NCI-H524 treated with DMSO at 0.1 percent for 48 hours (cell line): ENCODE data around the gene WDR48.
"Not testable (repeated sequence)": the region's sequence is repeated elsewhere in the genome, so short reads cannot be mapped to it uniquely, and the experiment has no call there.

Experiments used
- DNase-seq: peaks from one replicate; lab custom pipeline; 2025; lab: John Stamatoyannopoulos, UW

The WDR48 gene

GRCh38 chr3:39051649-39052561 is at the start of gene WDR48, which contains the start of gene SCN11A:
TSS of gene WDR48 (plus strand) at chr3:39052016. CDS start at chr3:39052026, 10 bp downstream.
TSS of gene SCN11A (minus strand) at chr3:39051944. CDS start at chr3:38950362, 101,582 bp downstream.
- peak; percentile 30 for DNase-seq

DNA sequence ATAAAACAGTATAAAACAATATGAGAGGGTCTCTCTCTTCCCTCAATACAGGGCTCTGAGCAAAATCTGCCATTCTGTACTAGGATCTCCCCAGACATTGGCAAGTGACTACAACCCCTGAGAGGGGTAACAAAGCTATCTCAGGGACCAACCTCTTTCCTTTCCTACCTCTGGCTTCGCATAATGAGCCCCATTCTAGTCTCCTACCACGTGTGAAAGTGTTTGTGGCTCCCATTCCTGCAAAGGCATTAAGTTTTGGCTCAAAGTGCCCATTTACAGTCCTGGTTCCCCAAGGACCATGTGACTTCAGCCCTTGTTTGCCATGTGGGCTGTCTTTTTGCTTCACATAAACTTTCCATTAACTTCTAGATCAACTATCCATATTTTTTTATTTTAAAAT is 46.5 kb upstream of the WDR48 start:
- DNase-seq, result no peak

- DNase-seq, result no peak
Measured at GRCh38 chr3:39011191-39011736, 40.6 kb upstream of the WDR48 start.

- DNase-seq, result no peak
Measured at GRCh38 chr3:39013289-39013688, 38.5 kb upstream of the WDR48 start.

- DNase-seq, result no peak
Measured at GRCh38 chr3:39013921-39014509, 37.8 kb upstream of the WDR48 start.

- DNase-seq, result no peak
Measured at GRCh38 chr3:39015418-39015817, 36.4 kb upstream of the WDR48 start.

- DNase-seq, result no peak
Measured at GRCh38 chr3:39019299-39019698, 32.5 kb upstream of the WDR48 start.

DNA sequence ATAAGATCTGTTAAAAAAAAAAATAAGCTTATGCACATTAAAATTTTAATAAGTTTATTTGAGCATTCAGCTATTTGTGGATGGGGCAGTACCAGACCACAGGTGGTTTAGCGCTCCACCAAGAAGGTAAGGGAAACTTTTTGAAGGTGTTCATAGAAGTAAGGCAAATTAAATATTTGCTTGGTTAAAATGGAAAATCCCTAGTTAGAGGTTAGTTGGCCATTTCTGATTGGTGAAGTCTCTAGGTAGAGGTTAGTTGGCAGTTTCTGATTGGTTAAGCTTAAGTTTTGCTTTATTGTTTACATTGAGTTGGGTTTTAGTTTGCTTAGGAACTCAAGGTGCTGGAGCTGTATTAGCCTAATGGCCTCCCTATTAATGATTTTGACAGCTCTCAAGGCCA is 30.8 kb upstream of the WDR48 start:
- no peak for DNase-seq

- DNase-seq, result no peak
Measured at GRCh38 chr3:39021465-39022285, 30.1 kb upstream of the WDR48 start.

- DNase-seq, result no peak
Measured at GRCh38 chr3:39022286-39022630, 29.6 kb upstream of the WDR48 start.

DNA sequence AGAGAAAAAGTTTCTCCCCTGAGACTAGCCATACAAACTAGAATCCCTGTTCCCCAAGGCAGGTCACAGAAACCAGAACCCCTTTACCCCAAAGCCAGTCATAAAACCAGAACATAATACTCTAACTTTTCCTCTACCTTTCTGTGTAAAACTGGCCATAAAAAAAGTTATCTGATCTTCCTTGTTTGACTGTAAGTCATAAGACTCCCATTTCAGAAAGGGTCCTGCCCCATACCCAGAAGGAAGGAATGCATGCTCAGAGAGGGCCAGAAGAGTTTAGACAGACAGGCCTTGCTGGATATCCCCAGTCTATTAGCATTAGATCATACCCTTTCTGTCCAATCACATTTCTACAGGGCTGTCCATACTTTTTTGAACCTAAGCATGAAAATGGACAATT is 27.3 kb upstream of the WDR48 start:
- DNase-seq, result no peak

DNA sequence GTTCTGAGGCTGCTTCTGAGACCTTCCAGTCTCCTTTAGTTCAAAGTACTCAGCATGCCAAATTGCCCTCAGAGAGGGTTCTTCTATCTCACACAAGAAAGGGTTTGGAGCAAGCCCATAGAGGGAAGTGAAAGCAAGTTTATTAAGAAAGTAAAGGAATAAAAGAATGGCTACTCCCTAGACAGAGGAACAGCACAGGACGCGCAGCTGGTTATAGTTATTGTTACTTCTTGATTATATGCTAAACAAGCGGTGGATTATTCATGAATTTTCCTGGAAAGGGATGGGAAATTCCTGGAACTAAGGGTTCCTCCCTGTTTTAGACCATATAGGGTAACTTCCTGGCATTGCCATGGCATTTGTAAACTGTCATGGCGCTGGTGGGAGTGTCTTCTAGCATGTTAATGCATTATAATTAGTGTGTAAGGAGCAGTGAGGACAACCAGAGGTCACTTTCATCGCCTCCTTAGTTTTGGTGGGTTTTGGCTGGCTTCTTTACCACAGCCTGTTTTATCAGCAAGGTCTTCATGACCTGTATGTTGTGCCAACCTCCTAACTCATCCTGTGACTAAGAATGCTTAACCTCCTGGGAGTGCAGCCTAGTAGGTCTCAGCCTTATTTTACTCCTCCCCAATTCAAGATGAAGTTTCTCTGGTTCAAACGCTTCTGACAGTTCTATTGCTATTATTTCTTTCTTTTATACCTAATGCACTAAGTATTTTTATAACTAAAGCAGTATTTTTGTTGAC is 26.4 kb upstream of the WDR48 start:
- DNase-seq, result no peak

DNA sequence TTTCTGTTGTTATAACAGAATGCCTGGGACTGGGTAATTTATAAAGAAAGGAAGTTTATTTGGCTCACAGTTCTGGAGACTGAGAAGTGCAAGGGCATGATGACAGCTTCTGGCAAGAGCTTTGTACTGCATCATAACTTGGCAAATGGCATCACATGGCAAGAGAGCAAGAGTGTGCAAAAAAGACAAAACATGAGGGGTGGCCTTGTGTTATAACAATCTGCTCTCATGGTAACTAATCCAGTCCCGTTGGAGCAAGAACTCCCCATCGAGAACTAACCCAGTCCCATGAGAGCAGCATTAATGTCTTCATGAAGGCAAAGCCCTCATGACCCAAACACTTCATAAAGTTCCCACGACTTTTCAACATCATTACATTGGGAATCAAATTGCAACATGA is 23.3 kb upstream of the WDR48 start:
- no peak for DNase-seq

DNA sequence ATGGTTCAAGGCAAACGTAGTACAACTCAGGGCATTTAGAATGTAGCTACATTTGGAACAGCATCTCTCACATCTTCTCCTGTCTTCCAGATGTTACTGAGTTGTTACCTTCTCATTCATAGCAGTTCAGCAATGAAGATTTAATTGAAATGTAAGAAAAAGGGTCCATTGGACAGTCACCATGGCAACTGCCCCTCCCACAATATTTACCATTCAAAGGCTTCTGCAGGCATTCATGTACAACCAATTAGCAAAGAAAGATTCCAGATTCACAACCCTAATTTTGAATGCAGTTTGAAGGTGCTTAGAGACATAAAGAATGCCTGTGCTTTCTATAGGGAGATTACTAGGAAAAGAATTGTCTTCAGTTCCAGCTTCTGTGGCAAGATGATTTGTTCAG is 22.3 kb upstream of the WDR48 start:
- no peak for DNase-seq

DNA sequence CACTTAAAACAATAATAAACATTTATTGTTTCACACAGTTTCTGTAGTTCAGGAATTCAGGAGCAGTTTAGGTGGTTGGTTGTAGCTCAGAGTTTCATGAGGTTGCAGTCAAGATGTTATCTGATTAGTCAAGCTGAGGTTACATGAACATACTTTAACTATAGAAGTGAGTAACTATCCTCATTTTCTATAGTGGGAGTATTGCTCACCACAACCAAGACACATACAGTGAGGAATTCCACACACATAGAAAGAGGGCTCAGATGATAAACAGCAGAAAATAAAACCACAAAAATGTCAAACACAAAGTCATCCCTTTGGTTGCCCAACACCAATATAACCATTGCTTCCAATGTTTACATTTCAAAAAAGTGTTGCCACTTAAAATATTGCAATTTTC is 13.7 kb upstream of the WDR48 start:
- no peak for DNase-seq

GRCh38 chr3:39050029-39050428 is 1.8 kb upstream of the WDR48 start:
- no peak for DNase-seq

DNA sequence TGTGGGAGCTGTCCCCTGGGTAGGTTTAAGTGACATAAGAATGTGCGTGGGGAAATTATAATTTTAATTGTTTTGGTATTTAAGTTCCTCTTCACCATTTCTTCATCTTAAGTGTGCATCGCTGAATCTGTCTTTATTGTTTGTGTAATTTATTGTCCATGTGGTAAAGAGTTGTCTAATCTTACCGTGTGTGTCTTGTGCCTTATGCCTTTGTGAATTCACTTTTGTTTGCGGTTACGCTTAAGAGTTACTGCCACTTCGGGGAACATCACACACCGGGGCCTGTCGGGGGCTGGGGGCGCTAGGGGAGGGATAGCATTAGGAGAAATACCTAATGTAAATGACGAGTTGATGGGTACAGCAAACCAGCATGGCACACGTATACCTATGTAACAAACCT is 767 bp downstream of the WDR48 start:
- no peak for DNase-seq

- DNase-seq, result no peak
Measured at GRCh38 chr3:39053696-39054095, 1.9 kb downstream of the WDR48 start.

GRCh38 chr3:39056151-39056550 is 4.3 kb downstream of the WDR48 start:
- no peak for DNase-seq

DNA sequence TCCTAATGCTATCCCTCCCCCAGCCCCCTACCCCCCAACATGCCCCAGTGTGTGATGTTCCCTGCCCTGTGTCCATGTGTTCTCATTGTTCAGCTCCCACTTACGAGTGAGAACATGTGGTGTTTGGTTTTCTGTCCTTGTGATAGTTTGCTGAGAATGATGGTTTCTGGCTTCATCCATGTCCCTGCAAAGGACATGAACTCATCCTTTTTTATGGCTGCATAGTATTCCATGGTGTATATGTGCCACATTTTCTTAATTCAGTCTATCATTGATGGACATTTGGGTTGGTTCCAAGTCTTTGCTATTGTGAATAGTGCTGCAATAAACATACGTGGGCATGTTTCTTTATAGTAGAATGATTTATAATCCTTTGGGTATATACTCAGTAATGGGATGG is 9.4 kb downstream of the WDR48 start:
- not testable (repeated sequence) for DNase-seq

DNA sequence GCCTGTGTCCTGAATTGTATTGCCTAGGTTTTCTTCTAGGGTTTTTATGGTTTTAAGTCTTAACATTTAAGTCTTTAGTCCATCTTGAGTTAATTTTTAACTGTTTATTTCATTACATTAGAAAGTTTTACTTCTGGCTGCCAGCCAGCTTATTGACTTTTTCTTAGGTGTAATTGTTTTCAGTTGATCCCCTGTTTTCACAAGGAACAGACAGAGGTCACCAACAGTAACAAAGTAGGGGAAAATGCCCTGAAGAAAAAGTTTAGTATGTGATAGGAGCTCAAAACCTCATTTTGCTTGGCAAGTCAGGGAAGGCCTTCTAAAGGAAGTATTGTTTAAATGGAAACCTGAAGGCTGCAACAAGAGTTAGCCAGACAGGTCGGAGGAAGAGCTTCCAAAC is 10.4 kb downstream of the WDR48 start:
- DNase-seq, result no peak

DNA sequence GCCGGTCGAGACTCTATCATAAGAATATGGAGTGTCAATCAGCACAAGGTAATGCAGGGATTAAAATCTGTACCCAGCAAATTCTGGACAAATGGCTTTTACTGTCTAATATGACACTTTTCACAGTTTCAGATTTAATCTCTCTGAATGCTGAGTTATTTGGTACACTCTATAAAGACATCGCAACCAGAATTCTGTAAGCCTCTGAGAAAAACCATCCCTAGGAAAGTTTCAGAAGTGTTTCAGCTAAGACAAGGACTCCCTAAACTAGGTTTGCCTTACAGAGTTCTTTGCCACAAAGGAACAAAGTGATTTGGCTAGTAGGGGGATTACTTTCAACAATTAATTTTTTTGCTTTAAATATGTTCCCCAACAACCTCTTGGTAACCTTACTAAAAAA is 11.3 kb downstream of the WDR48 start:
- no peak for DNase-seq
